SJCRH30 (cell line): ENCODE data around the gene NDUFB8. TPM values are rescaled to one million over a fixed set of nuclear protein-coding genes. Genes with fewer than 3 reads are reported as not detected.

Source experiments
- DNase-seq, 2 experiments: peaks; one replicate each; pipeline ENCODE4 v3.0.0-alpha.2; 2015 to 2020
- H3K27ac ChIP-seq: fragments of 250-450 bp; sonication (Bioruptor Pico); 2 replicates; pipeline ENCODE4 v1.5.1; 2020; ENCODE audit warnings: mild to moderate bottlenecking, moderate library complexity
- H3K27me3 ChIP-seq: fragments of 250-450 bp; sonication (Bioruptor Pico); 2 replicates; pipeline ENCODE4 v1.5.1; 2020; ENCODE audit warnings: mild to moderate bottlenecking, moderate library complexity
- H3K36me3 ChIP-seq: fragments of 250-450 bp; sonication (Bioruptor Pico); 2 replicates; pipeline ENCODE4 v1.5.1; 2020; ENCODE audit warnings: mild to moderate bottlenecking, moderate library complexity
- H3K4me1 ChIP-seq: fragments of 250-450 bp; sonication (Bioruptor Pico); 2 replicates; pipeline ENCODE4 v1.5.1; 2020; ENCODE audit warnings: mild to moderate bottlenecking, moderate library complexity
- H3K4me3 ChIP-seq: fragments of 250-450 bp; sonication (Bioruptor Pico); 2 replicates; pipeline ENCODE4 v1.5.1; 2020; ENCODE audit warnings: mild to moderate bottlenecking, moderate library complexity
- H3K9me3 ChIP-seq: fragments of 250-450 bp; sonication (Bioruptor Pico); replicated peaks from 2 replicates; pipeline ENCODE4 v1.5.1; 2020; ENCODE audit warnings: mild to moderate bottlenecking, moderate library complexity
- total RNA-seq: library from RNA; depleted of rRNA; stranded (reverse); fragments of >200 nt; shearing (Covaris generic); gene quantifications from 2 replicates; pipeline ENCODE4 v1.2.3, GENCODE V29; 2014

NDUFB8 gene
- total RNA-seq, 1 experiment from 2014 or later: 293 TPM

DNA sequence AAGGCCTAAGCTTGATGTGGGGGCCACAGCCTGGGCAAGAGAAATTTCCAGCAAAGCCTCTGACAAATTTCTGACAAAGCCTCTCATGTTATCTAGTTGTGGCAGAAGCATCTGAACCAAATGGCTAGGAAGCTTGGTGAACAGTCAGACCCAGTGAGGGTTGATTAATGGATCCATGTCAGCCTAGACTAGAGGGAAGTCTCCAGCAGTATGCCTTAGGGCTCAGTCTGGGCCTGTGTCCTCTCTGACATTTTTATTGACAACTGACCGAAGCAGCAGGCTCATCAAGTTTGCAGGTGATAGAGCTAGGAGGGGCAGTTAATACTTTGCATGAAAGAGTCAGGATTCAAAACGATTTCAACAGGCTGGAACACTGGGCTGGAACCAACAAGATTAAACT, 31.3 kb upstream of the NDUFB8 start:
- H3K36me3 ChIP-seq: no peaks in the 10 kb centered on the region
- DNase-seq: no peak
- 0 out of 2 replicates have a peak, but pooled peaks cover 2% of the 10 kb centered on the region for H3K27me3 ChIP-seq
- no peak overlapping the region for H3K27ac ChIP-seq
- H3K4me3 ChIP-seq: no peak overlapping the region
- no peaks in the 10 kb centered on the region for H3K4me1 ChIP-seq
- H3K9me3 ChIP-seq: no peaks in the 10 kb centered on the region

DNA sequence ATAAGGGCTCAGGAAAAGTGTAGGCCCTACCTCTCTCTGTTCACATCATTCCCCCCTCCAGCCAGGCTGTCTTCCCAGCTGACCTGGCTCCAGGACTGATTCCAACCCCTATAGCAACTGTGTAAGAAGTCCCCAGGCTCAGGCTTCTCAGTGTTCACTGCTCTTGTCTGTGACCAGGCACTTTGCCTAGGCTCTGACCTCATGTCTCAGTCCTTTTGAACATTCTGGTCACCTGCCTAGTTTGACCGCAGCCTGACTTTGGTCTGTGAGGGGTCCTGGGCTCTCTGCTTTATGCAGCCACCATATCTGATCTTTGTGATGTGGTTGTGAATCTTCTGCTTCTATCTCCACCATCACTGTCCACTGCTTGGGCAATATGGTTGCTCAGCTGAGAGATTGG, 30.6 kb upstream of the NDUFB8 start:
- no peak for DNase-seq
- H3K9me3 ChIP-seq: no peaks in the 10 kb centered on the region
- no peaks in the 10 kb centered on the region for H3K36me3 ChIP-seq
- H3K4me3 ChIP-seq: no peak overlapping the region
- no peak overlapping the region for H3K27ac ChIP-seq
- H3K27me3 ChIP-seq: 0 out of 2 replicates have a peak, but pooled peaks cover 2% of the 10 kb centered on the region
- H3K4me1 ChIP-seq: no peaks in the 10 kb centered on the region

DNA sequence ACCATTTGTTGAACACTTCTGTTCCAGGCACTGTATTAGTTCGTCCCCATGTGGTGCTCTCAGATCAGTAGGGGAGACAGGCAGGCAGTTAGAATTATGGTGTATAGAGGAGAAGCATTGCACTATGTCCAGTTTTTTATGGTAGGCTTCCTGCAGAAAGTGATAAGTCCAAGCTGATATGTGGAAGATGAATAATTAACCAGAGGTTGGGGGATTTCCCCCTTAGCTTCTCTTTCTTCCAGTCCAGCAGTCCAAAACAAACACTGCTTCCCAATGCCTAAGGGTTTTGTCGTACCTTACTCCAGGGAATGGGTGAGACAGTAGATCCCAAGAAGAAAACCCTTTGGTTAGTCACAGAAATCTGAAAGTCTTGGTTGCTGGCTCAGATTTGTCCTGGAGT, 25.2 kb upstream of the NDUFB8 start:
- DNase-seq: no peak
- Histone ChIP-seq H3K36me3 (peaks cover 3% of the 10 kb centered on the region; the same call in 1 of the 2 replicates), H3K9me3 (no peaks in the 10 kb centered on the region), H3K27ac (no peak overlapping the region), H3K27me3 (no peaks in the 10 kb centered on the region), H3K4me3 (no peak overlapping the region), H3K4me1 (no peaks in the 10 kb centered on the region)

DNA sequence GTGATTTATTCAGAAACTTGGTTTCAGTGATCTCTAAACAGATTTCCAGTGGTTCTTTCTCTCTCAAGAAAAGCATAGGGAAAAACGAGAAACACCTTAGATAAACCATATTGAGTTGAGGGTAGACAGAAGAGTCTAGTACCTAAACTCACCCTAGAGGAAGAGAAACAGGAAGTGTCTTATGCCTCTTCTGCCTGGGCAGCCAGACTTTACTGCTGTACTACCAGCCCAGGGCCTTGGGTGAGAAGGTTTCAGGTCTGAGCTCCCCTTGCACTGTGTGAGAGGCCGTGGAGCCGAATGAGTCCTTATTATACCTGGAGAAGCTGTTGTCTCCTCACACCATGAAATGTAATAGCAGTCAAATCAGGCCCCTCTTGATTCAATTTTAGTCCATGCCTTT, 24.3 kb upstream of the NDUFB8 start:
- H3K27ac ChIP-seq: no peak overlapping the region
- no peaks in the 10 kb centered on the region for H3K9me3 ChIP-seq
- DNase-seq: no peak
- H3K4me1 ChIP-seq: no peaks in the 10 kb centered on the region
- H3K27me3 ChIP-seq: no peaks in the 10 kb centered on the region
- peaks cover 4% of the 10 kb centered on the region for H3K36me3 ChIP-seq
- H3K4me3 ChIP-seq: no peak overlapping the region

DNA sequence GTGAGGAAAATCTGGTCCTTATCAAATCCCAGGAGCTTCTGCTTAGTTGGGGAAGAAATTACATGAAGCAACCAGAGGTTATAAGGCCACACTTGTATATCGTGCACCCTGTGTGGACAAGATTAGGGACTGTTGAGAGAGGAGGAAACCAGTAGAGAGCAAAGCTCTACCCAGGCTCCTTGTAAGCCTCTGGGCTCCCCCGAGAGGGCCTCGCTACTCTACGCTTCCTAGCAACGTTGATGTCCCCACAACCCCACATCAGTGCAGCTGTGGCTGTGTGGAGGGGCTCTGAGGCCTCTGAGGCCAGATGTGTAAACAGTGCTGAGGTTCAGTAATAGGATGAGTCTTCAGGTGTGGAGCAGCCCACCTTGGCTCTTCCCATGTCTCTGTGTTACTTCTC, 22.1 kb upstream of the NDUFB8 start:
- H3K4me1 ChIP-seq: no peaks in the 10 kb centered on the region
- no peaks in the 10 kb centered on the region for H3K9me3 ChIP-seq
- H3K27ac ChIP-seq: no peak overlapping the region
- H3K27me3 ChIP-seq: no peaks in the 10 kb centered on the region
- peaks cover 25% of the 10 kb centered on the region for H3K36me3 ChIP-seq
- no peak for DNase-seq
- no peak overlapping the region for H3K4me3 ChIP-seq

DNA sequence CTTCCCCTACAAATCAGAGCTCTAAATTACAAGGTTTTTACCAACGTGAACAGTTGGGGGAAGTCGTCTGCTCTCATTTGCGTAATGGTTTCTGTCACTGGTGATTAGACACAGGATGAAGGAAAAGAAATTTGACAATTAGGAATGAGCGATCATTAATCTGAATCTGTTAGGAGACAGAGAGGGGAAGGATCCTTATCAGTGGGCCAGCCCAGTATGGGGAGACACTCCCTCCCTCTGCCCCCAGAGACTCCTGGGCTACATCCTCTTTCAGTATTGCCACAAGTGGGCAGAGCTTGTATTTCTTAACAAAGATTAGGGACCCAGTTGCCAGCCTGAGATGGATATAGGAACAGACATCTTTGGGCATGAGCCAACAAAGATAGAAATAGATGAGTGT, 21.5 kb upstream of the NDUFB8 start:
- H3K9me3 ChIP-seq: no peaks in the 10 kb centered on the region
- no peak overlapping the region for H3K27ac ChIP-seq
- no peaks in the 10 kb centered on the region for H3K4me1 ChIP-seq
- DNase-seq: no peak
- H3K36me3 ChIP-seq: peaks cover 28% of the 10 kb centered on the region
- no peaks in the 10 kb centered on the region for H3K27me3 ChIP-seq
- H3K4me3 ChIP-seq: no peak overlapping the region

DNA sequence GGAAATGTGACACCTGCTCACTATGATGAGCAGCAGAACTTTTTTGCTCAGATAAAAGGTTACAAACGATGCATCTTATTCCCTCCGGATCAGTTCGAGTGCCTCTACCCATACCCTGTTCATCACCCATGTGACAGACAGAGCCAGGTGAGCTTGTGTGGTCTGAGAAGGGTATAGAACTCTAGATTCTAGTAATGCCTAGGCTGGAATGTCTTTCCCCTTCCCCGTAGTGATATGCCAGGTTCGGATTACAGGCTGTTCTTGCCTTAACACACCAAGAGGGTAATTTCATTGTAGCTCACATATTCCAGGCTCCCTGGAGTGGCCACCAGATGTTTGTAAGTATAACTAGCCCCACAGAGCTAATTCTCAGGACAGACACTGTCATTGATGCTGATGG, 15.3 kb upstream of the NDUFB8 start:
- H3K36me3 ChIP-seq: peaks cover 67% of the 10 kb centered on the region

DNA sequence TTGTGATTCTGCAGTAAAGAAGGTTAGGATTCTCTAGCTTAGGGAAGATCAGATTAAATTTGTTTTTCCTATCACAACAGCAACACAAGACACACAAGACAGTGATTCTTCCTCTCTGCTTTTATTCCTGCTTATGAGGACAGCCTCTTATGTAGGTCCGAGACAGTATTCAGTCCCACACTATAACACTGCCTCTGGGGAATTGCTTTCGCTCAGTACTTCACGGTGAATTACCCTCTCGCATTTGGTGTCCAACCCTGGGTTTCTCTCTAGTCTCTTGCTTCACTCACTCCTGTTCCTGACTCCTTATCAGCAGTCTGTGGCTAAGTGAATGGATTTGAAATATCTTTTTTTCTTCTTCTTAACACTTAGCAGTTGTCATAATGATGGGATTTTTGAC, 7.8 kb upstream of the NDUFB8 start:
- Histone ChIP-seq H3K27ac (peak overlapping the region; percentile 67), H3K4me3 (peak overlapping the region; percentile 88), H3K9me3 (no peaks in the 10 kb centered on the region), H3K36me3 (peaks cover 27% of the 10 kb centered on the region), H3K27me3 (no peaks in the 10 kb centered on the region), H3K4me1 (peaks cover 14% of the 10 kb centered on the region)
- peak; percentile 61 to 77 for DNase-seq

More for the DNA sequence above, 15.3 kb upstream of the NDUFB8 start:
- Histone ChIP-seq H3K9me3 (no peaks in the 10 kb centered on the region), H3K4me3 (no peak overlapping the region), H3K27ac (no peak overlapping the region), H3K27me3 (no peaks in the 10 kb centered on the region), H3K4me1 (peaks cover 9% of the 10 kb centered on the region)
- peak; percentile 73 to 76 for DNase-seq

DNA sequence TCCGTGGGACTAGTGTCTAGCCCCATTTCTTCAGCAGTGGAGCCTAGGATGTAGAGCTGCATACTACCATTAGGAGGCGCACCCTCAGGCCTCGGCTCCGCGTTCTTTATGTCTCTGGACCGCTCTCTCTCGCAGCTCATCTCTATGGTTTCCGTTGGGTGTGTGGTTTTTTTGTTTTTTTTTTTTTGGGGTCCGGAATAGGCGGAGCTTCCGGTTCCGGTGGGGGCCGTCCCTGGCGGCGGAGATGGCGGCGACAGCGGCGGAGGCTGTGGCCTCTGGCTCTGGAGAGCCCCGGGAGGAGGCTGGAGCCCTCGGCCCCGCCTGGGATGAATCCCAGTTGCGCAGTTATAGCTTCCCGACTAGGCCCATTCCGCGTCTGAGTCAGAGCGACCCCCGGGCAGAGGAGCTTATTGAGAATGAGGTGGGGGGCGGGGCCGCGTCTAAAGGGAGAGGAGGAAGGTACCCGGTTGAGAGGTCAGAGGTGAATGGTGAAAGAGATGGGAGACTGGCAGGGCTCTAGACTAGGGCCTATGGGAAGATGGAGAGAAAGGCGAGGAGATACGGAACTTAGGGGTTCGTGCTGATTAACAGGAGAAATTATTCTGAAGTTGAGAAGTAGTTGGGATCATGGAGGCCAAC, 6.2 kb upstream of the NDUFB8 start, which contains the start of gene HIF1AN:
Gene HIF1AN, plus strand, starts transcription at position 229 of the 639 bp plus-strand sequence. Its CDS starts 16 bp downstream, at position 245.
- DNase-seq: peak; percentile 97 to 99
- H3K27me3 ChIP-seq: no peaks in the 10 kb centered on the region
- H3K9me3 ChIP-seq: no peaks in the 10 kb centered on the region
- H3K4me1 ChIP-seq: peaks cover 14% of the 10 kb centered on the region
- H3K27ac ChIP-seq: peak within 1 kb of the TSS; percentile 67
- H3K36me3 ChIP-seq: peaks cover 17% of the 10 kb centered on the region
- H3K4me3 ChIP-seq: peak within 1 kb of the TSS; percentile 88

DNA sequence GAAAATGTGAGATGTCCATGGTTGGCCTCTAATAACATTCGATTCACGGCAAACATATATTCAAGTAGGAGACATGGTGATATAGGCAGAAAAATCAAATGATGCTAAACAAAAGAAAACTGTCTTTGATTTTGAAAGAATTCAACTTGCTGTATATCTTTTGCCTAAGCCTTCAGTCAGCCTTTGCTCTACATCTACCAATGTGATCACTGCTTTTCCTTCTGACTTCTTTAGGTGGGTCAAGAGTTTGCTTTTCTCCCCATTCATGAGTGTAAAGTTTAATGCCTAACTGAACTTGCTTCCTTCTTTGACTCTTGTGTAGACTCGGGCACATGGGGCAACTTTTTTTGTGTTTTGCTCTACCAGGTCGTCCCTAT, 5.7 kb upstream of the NDUFB8 start:
- Histone ChIP-seq H3K27me3 (no peaks in the 10 kb centered on the region), H3K9me3 (no peaks in the 10 kb centered on the region), H3K27ac (peak overlapping the region; percentile 67; the same call in 1 of the 2 replicates), H3K36me3 (peaks cover 12% of the 10 kb centered on the region), H3K4me1 (peaks cover 14% of the 10 kb centered on the region), H3K4me3 (peak overlapping the region; percentile 88)
- DNase-seq: no peak

DNA sequence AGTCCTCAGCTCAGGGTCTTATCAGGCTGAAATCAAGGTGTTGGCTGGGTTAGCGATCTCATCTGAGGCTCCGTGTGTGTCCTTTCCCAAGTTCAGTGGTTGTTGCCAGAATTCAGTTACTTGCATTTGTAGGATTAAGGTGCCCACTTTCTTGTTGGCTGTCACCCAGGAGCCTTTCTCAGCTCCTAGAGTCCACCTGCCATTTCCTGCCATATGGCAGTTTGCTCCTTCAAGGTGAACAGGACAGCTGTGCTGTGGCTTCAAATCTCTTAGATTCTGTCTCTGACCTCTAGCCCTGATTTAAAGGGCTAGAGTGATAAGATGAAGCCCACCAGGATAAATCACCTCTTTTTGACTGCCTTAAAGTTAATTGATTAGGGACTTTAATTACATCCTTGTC, 5.1 kb upstream of the NDUFB8 start:
- Histone ChIP-seq H3K9me3 (no peaks in the 10 kb centered on the region), H3K36me3 (peaks cover 8% of the 10 kb centered on the region), H3K27ac (no peak overlapping the region), H3K4me1 (peaks cover 18% of the 10 kb centered on the region), H3K4me3 (no peak overlapping the region), H3K27me3 (no peaks in the 10 kb centered on the region)
- peak in 1 of 2 experiments; percentile 29 for DNase-seq

DNA sequence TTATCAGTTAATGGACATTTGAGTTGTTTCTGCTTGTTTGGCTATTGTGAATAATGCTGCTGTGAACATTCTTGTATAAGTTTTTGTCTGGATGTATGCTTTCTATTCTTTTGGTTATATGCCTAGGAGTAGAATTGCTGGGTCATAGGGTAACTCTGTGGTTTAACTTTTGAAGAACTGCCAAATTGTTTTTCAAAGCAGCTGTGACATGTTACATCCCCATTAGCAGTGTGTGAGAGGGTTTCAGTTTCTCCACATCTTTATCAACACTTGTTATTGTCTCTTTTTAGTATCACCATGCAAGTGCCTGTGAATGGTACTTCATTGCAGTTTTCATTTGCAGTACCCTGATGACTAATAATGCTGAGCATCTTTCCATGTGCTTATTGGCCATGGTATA, 2.1 kb upstream of the NDUFB8 start:
- DNase-seq: peak in 1 of 2 experiments; percentile 24
- Histone ChIP-seq H3K9me3 (no peaks in the 10 kb centered on the region), H3K27ac (no peak overlapping the region)

DNA sequence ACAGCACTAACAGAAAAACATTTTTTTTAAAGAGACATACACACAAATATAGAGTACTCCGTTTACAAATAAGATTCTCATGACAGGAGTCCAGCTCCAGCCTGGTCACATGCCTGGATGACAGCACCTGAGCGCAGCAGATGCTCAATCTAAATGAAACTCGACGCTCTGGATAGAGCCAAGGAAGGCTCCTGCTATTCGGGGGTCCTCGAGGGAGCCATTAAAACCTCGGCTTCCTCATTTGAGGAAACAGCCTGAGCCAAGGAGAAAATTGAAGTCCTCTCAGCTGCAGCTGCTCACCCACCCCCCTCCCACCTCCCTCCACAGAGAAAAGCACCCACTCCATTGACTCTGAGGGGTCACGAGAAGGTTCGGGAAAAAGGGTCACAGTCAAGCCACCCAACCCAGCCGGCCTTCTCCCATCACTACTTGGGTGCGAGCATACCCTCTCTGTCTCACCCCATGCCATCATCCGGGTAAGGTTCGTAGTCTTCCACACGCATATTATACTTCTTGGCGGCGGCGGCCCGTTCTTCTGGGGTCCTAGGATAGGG, 673 bp downstream of the NDUFB8 start:
- peak overlapping the region; percentile 79 for H3K4me3 ChIP-seq
- H3K27me3 ChIP-seq: no peaks in the 10 kb centered on the region
- peaks cover 13% of the 10 kb centered on the region for H3K4me1 ChIP-seq
- H3K27ac ChIP-seq: peak overlapping the region; percentile 45
- peaks cover 22% of the 10 kb centered on the region for H3K36me3 ChIP-seq
- peak; percentile 36 to 48 for DNase-seq
- no peaks in the 10 kb centered on the region for H3K9me3 ChIP-seq

More for the DNA sequence above, 2.1 kb upstream of the NDUFB8 start:
- Histone ChIP-seq H3K36me3 (peaks cover 6% of the 10 kb centered on the region; the same call in 1 of the 2 replicates), H3K27me3 (no peaks in the 10 kb centered on the region), H3K4me1 (peaks cover 26% of the 10 kb centered on the region), H3K4me3 (no peak overlapping the region)

DNA sequence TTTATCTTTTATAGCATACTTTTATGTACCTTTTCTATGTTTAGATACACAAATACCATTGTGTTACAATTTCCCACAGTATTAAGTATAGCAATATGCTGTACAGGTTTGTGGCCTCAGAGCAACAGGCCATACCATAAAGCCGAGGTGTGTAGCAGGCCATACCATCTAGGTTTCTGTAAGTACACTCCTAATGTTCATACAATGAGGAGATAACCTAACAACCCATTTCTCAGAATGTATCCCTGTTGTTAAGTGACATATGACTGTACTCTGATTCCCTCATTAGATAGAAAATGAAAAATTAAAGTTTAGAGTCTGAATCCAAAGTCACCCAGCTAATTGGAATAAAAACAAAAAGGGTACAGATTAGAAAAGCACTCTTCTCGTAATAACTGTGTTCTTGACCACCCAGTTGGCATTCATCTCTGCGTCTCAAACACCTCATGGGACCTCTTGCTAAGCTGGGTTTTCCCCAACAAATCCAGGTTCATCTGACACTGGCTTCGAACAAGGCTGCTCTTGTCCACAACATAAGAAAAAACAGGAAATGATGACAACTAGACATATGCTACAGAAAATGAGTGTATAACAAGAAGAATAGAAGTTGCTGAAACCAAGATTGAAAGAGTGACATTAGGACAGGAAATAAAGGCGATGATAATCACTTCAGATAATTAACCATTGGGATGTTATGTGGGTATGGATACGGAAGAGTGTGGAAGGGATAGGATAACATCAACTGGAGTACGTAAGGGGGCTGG, 1.4 kb downstream of the NDUFB8 start:
- peak overlapping the region; percentile 79 for H3K4me3 ChIP-seq
- H3K27ac ChIP-seq: peak overlapping the region; percentile 45; the same call in 1 of the 2 replicates
- peaks cover 13% of the 10 kb centered on the region for H3K4me1 ChIP-seq
- DNase-seq: no peak
- no peaks in the 10 kb centered on the region for H3K9me3 ChIP-seq
- no peaks in the 10 kb centered on the region for H3K27me3 ChIP-seq
- peaks cover 29% of the 10 kb centered on the region for H3K36me3 ChIP-seq

DNA sequence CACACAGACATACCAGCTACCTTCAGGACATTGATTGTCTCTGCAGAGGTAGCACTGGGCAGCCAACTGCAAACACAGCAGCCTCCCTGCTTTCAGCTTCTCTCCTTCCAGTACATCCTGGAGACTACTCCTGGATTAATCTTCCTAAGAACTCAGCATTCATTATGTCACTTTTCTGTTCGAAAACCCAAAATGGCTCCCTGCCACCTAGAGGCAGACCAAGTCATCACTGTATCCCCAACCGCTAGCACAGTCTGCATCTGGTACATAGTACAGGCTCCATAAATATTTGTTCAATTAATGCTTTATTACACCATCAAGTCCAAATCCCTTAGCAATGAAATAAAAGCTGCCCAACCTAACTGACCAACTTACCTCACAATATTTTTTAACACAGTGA, 5.0 kb downstream of the NDUFB8 start:
- Histone ChIP-seq H3K36me3 (peaks cover 31% of the 10 kb centered on the region), H3K4me3 (no peak overlapping the region), H3K9me3 (no peaks in the 10 kb centered on the region), H3K27me3 (no peaks in the 10 kb centered on the region), H3K27ac (no peak overlapping the region), H3K4me1 (peaks cover 8% of the 10 kb centered on the region; the same call in 1 of the 2 replicates)
- DNase-seq: no peak
